ENCODE measurements around the gene DLX2.

The DLX2 gene

DNA sequence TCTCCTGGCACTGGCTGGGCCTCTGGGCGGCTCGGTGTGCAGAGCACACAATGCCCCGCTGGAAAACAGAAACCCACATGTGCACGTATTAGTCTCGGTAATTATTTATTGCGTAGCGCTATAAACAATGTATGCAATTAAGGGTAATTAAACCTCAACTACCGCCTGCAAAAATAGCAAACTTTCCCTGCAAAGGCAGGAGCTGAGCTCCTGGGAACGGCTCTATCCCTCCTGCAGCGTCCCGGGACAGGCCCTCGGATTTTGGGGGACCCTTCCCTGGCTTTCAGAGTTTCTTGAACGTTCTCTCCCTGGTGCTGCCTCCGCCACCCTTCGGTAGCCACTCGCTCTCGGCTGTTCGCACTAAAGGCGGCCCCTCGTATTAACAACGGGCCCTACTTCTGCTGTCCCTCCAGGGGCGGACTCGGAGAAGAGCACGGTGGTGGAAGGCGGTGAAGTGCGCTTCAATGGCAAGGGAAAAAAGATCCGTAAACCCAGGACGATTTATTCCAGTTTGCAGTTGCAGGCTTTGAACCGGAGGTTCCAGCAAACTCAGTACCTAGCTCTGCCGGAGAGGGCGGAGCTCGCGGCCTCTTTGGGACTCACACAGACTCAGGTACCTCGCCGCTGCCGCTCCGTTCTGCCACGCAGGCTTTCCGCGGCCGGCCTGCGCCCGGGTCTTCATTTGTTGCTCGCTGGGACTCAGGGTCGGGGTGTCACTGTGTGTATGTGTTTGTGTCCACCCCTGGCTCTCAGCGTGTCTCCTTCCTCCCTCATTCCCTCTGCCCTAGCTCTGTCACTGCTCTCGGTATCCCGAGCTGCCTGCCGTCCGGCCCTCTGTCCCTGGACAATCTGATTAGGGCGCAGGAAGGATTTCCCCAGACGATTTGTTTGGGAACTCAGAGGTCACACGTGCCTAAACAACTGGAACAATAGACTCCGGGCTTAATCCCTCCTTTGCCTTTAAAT lies 16.2 kb downstream of the DLX2 start:
- ATAC-seq (ENCODE audit: low read depth) (no peak), DNase-seq (ENCODE audit: low spot score) (peak; percentile 54)
- peaks cover 4% of the 10 kb centered on the region for H3K4me1 ChIP-seq (ENCODE audit: insufficient read depth, poor library complexity, severe bottlenecking)
- TF ChIP-seq, protein P1, sequence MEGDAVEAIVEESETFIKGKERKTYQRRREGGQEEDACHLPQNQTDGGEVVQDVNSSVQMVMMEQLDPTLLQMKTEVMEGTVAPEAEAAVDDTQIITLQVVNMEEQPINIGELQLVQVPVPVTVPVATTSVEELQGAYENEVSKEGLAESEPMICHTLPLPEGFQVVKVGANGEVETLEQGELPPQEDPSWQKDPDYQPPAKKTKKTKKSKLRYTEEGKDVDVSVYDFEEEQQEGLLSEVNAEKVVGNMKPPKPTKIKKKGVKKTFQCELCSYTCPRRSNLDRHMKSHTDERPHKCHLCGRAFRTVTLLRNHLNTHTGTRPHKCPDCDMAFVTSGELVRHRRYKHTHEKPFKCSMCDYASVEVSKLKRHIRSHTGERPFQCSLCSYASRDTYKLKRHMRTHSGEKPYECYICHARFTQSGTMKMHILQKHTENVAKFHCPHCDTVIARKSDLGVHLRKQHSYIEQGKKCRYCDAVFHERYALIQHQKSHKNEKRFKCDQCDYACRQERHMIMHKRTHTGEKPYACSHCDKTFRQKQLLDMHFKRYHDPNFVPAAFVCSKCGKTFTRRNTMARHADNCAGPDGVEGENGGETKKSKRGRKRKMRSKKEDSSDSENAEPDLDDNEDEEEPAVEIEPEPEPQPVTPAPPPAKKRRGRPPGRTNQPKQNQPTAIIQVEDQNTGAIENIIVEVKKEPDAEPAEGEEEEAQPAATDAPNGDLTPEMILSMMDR (IDR thresholded peaks at IDR 0.05; ENCODE audit: poor library complexity, severe bottlenecking): peak; percentile 12
- H3K27me3 ChIP-seq (ENCODE audit: insufficient read depth, poor library complexity, severe bottlenecking): peaks cover 29% of the 10 kb centered on the region
- no peaks in the 10 kb centered on the region for H3K36me3 ChIP-seq (ENCODE audit: low read depth)
- peak overlapping the region; percentile 55 for H3K4me3 ChIP-seq (ENCODE audit: severe bottlenecking)
- no peaks in the 10 kb centered on the region for H3K9me3 ChIP-seq (ENCODE audit: severe bottlenecking)
- peak overlapping the region; percentile 50 for H3K27ac ChIP-seq (ENCODE audit: poor library complexity, severe bottlenecking)

DNA sequence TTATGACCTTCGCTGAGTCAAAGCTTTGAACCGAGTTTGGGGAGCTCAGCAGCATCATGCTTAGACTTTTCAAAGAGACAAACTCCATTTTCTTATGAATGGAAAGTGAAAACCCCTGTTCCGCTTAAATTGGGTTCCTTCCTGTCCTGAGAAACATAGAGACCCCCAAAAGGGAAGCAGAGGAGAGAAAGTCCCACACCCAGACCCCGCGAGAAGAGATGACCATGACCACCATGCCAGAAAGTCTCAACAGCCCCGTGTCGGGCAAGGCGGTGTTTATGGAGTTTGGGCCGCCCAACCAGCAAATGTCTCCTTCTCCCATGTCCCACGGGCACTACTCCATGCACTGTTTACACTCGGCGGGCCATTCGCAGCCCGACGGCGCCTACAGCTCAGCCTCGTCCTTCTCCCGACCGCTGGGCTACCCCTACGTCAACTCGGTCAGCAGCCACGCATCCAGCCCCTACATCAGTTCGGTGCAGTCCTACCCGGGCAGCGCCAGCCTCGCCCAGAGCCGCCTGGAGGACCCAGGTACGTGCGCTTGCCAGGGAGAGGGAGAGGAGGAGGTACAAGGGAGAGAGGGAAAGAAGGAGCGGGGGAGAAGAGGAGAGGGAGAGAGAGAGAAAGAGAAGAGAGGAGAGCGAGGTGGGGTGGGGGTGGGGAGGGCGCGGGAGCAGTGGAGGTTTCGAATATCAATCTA lies 17.1 kb downstream of the DLX2 start, which contains the start of gene DLX1:
Gene DLX1, plus strand, starts transcription at position 48 of the 700 bp plus-strand sequence. Its CDS starts 171 bp downstream, at position 219.
- H3K36me3 ChIP-seq (ENCODE audit: low read depth): no peaks in the 10 kb centered on the region
- ATAC-seq (ENCODE audit: low read depth) (peak; percentile 9), DNase-seq (ENCODE audit: low spot score) (no peak)
- no peaks in the 10 kb centered on the region for H3K9me3 ChIP-seq (ENCODE audit: severe bottlenecking)
- peak within 1 kb of the TSS; percentile 55 for H3K4me3 ChIP-seq (ENCODE audit: severe bottlenecking)
- H3K4me1 ChIP-seq (ENCODE audit: insufficient read depth, poor library complexity, severe bottlenecking): peaks cover 4% of the 10 kb centered on the region
- peaks cover 29% of the 10 kb centered on the region for H3K27me3 ChIP-seq (ENCODE audit: insufficient read depth, poor library complexity, severe bottlenecking)
- TF ChIP-seq, protein P1 (IDR thresholded peaks at IDR 0.05; ENCODE audit: poor library complexity, severe bottlenecking): no peak
- H3K27ac ChIP-seq (ENCODE audit: poor library complexity, severe bottlenecking): peak within 1 kb of the TSS; percentile 50

DNA sequence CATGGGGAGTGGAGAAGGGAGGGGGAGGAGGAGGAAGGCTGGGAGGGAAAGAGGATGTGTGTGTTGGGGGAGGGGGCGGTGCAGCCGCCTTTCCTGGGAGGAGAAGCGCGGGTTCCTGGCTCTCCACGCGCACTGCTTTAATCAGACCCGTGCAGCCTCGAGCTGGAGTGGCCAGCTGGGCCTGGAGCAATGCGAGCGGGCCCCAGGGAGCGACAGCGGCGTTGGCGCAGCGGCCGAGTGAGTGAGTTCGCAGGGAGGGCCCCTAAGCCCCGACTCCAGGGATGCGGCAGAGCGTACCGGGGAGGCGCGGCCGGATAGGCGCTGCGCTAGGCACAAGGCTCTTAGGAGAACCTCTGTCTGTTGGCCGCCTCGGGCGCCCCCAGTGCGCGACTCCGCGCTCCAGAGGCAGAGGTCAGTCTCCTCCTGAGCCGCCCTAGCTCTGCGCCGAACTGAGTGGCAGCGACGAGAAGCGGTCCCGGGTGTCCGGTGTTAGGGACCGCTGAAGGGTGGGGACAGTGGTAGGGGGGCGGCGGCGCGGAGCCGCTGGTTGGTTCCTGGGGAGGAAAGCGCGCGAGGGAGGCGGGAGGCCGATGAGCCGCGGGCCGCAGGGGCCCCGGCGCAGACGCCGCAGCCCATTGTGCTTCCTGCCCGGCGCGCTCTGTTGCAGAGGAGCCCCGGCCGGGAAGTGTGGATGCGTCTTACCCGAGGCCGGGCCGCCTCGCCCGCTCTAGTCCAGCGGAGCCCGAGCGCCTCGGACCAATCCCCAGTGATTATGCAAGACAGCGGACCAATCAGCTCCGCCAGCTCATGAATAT lies 17.8 kb downstream of the DLX2 start:
- H3K9me3 ChIP-seq (ENCODE audit: severe bottlenecking): no peaks in the 10 kb centered on the region
- DNase-seq (ENCODE audit: low spot score) (peak; percentile 93), ATAC-seq (ENCODE audit: low read depth) (peak; percentile 93)
- no peaks in the 10 kb centered on the region for H3K36me3 ChIP-seq (ENCODE audit: low read depth)
- peak overlapping the region; percentile 50 for H3K27ac ChIP-seq (ENCODE audit: poor library complexity, severe bottlenecking)
- peaks cover 4% of the 10 kb centered on the region for H3K4me1 ChIP-seq (ENCODE audit: insufficient read depth, poor library complexity, severe bottlenecking)
- H3K27me3 ChIP-seq (ENCODE audit: insufficient read depth, poor library complexity, severe bottlenecking): peaks cover 29% of the 10 kb centered on the region
- peak overlapping the region; percentile 55 for H3K4me3 ChIP-seq (ENCODE audit: severe bottlenecking)
- TF ChIP-seq, protein P1 (IDR thresholded peaks at IDR 0.05; ENCODE audit: poor library complexity, severe bottlenecking): peak; percentile 15

DNA sequence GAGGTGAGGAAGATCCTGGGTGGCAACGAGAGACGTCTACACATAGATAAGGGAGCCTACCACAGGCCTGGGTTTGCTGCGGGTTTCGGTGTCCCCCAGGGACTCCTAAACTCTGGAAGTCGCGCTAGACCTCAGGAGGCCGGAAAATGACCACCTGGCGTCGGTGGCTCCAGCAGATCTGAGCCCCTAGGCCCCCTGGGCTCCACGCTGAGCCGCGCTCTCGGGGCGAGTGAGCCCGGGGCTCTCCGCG lies 18.4 kb downstream of the DLX2 start:
- H3K4me3 ChIP-seq (ENCODE audit: severe bottlenecking): peak overlapping the region; percentile 55
- peaks cover 4% of the 10 kb centered on the region for H3K4me1 ChIP-seq (ENCODE audit: insufficient read depth, poor library complexity, severe bottlenecking)
- peaks cover 29% of the 10 kb centered on the region for H3K27me3 ChIP-seq (ENCODE audit: insufficient read depth, poor library complexity, severe bottlenecking)
- peak overlapping the region; percentile 50 for H3K27ac ChIP-seq (ENCODE audit: poor library complexity, severe bottlenecking)
- no peaks in the 10 kb centered on the region for H3K9me3 ChIP-seq (ENCODE audit: severe bottlenecking)
- DNase-seq (ENCODE audit: low spot score) (no peak), ATAC-seq (ENCODE audit: low read depth) (no peak)
- TF ChIP-seq, protein P1 (IDR thresholded peaks at IDR 0.05; ENCODE audit: poor library complexity, severe bottlenecking): no peak
- H3K36me3 ChIP-seq (ENCODE audit: low read depth): no peaks in the 10 kb centered on the region
